PFSK-1 (cell line): ENCODE results near the gene OSTN.

Experiments used
- FOXP2 ChIP-seq: optimal IDR thresholded peaks from 2 replicates; pipeline ENCODE3; 2011; ENCODE audit warnings: borderline replicate concordance, control low read depth, inconsistent platforms; ENCODE audit not compliant: insufficient read depth; ENCODE audit errors: extremely low read length, extremely low read depth
- POLR2AphosphoS5 ChIP-seq: IDR thresholded peaks from 2 replicates; pipeline ENCODE4 v1.6.1; 2012; ENCODE audit warnings: low read depth, mild to moderate bottlenecking, control low read depth, low read length, moderate library complexity
- REST ChIP-seq, 2 experiments: IDR thresholded peaks; 2 replicates each; pipeline versions ENCODE4 v1.6.1 to v1.8.0; 2011 to 2012; ENCODE audit warnings: low read depth in 2 of 2, low read length in 2 of 2, control low read depth in 1 of 2, inconsistent platforms in 1 of 2, mild to moderate bottlenecking in 1 of 2, moderate library complexity in 1 of 2; ENCODE audit not compliant: insufficient read depth in 1 of 2
- SIN3A ChIP-seq: IDR thresholded peaks from 2 replicates; pipeline ENCODE4 v1.6.1; 2012; ENCODE audit warnings: mild to moderate bottlenecking, low read length, moderate library complexity, borderline replicate concordance; ENCODE audit not compliant: insufficient read depth
- TAF1 ChIP-seq: IDR thresholded peaks from 2 replicates; pipeline ENCODE4 v1.6.1; 2012; ENCODE audit warnings: low read length, control low read depth, borderline replicate concordance; ENCODE audit not compliant: insufficient read depth

Gene OSTN

DNA sequence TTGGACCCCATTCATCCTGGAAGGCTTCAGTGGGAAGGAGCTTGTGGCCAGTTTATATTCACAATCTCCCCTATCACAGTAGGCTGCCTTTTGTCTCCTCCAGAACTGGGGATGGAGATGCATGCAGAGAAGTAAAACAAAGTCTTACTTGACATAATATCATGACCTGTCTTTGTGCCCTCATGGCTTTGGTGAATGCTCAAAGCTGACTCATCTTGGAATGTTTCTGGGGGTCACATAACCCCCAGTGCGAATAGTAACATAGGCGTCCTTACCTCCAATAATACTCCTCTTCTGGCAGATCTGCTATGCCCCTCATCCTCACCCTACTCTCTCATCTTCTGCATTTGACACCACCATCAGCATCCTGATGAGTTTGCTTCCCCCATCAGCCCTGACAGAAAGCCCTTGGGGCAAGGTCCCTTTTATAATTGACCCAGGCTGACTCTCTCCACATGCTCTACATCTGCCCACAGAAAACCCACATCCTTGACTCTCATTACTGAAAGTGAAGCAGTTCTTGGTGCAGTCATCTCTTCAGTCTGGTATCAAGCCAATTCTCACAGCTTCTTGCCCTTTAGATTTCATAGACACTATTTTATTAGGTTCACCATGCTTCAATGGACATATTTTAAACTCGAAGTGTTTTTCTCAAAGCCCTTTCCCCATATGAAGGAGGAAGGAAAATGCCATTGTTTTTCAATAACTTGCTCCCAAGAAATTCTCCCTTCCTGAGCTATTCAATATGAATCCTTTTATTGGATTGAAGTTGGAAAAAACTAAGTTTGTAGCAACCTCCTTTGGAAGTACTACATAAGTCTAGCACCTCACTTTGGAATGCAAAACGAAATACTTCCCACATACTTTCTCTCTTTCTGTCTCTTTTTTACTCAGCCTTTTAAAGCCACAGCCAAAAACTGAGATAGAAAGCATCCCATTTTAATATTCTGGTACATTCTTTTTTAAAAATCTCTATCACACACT is 36.6 kb downstream of the OSTN start:
- no peak for TF ChIP-seq FOXP2
- TF ChIP-seq POLR2AphosphoS5 = no peak
- no peak for TF ChIP-seq TAF1
- no peak for TF ChIP-seq REST (IDR thresholded peaks at IDR 0.05; ENCODE audit: insufficient read depth in 1 of 2, low read depth in 2 of 2, low read length in 2 of 2)
- TF ChIP-seq SIN3A = no peak

DNA sequence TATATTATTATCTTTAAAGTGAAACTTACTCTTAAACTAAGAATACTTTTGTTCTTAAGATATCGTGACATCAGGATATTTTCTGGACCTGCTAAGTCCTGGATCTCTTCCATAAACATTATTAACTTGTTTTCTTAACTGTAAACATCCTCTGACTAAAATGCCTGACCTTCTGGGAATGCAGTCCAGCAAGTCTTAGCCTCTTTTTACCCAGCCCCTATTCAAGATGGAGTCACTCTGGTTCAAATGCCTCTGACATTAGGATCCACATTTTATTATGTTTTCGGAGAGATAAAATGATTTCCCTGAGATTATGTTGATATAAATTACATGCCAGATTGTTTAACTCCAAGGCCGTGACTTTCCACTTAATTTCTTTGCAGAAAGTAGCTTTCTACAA is 37.6 kb downstream of the OSTN start:
- TF ChIP-seq REST (IDR thresholded peaks at IDR 0.05; ENCODE audit: insufficient read depth in 1 of 2, low read depth in 2 of 2, low read length in 2 of 2) (no peak), SIN3A (no peak), POLR2AphosphoS5 (no peak), FOXP2 (no peak), TAF1 (no peak)

- TF ChIP-seq TAF1 (no peak), FOXP2 (no peak), REST (IDR thresholded peaks at IDR 0.05; ENCODE audit: insufficient read depth in 1 of 2, low read depth in 2 of 2, low read length in 2 of 2) (no peak), POLR2AphosphoS5 (no peak), SIN3A (no peak)
Observed at GRCh38 chr3:191237047-191237882, 38.2 kb downstream of the OSTN start.

GRCh38 chr3:191238321-191238817 is 39.3 kb downstream of the OSTN start:
- TF ChIP-seq REST (IDR thresholded peaks at IDR 0.05; ENCODE audit: insufficient read depth in 1 of 2, low read depth in 2 of 2, low read length in 2 of 2) (no peak), POLR2AphosphoS5 (no peak), TAF1 (no peak), SIN3A (no peak)
